Liver (tissue), 5 donors: ENCODE data around the gene MTIF2. TPM values are rescaled to one million over a fixed set of nuclear protein-coding genes. Genes with fewer than 3 reads are reported as not detected.

Experiments used
- polyA plus RNA-seq, 2 donors: library from polyadenylated mRNA; stranded (reverse) in 1 of 2; unstranded in 1 of 2; fragments of 200-250 nt in 1 of 2; fragments of >200 nt in 1 of 2; fragmentation: Nextera tagmentation in 1 of 2; extraction: Ambion mirVana in 1 of 2; gene quantifications; one replicate each; pipeline versions ENCODE4 v1.2.1 to v1.2.3, GENCODE V29; 2013 to 2015
- small RNA-seq: library from RNA; depleted of rRNA; stranded (forward); fragments of <200 nt; gene quantifications from one replicate; pipeline ENCODE3, GENCODE V24; 2014
- total RNA-seq, 2 donors: library from RNA; depleted of rRNA; stranded (reverse); fragments of >200 nt; gene quantifications; one replicate each; pipeline ENCODE4 v1.2.3, GENCODE V29; 2014
- donor health status: healthy.
- donor health status: healthy.
- donor health status: healthy.

MTIF2 gene
- total and polyA plus RNA-seq, 4 donors = 15.4 to 29.7 (median 18.2) TPM

Small RNA genes within 50 kb of the gene (small RNA-seq; reads per million reads assigned to genes)
- gene RF00019 = not detected

Other genes with a start within 250 kb of the MTIF2 start
- gene RTN4, start 218.8 kb downstream of the MTIF2 start, total RNA-seq = 100 to 1,000 TPM in 1 of 2 donors, 10 to 100 TPM in 1; 73.5 to 213 TPM
- gene RTN4, start 218.8 kb downstream of the MTIF2 start, polyA plus RNA-seq = 100 to 1,000 TPM in 1 of 2 donors, 10 to 100 TPM in 1; 88.8 to 348 TPM
- gene CLHC1, start 36.9 kb downstream of the MTIF2 start, total RNA-seq = 1 to 10 TPM; 3.8 to 4.9 TPM
- 1 to 10 TPM in 1 of 2 donors, under 1 TPM in 1; 0.45 to 1.3 TPM for gene CLHC1, start 36.9 kb downstream of the MTIF2 start, polyA plus RNA-seq
- 100 to 1,000 TPM; 225 to 555 TPM for gene RPS27A, start 36.5 kb downstream of the MTIF2 start, total RNA-seq
- gene RPS27A, start 36.5 kb downstream of the MTIF2 start, polyA plus RNA-seq = 100 to 1,000 TPM; 424 to 655 TPM
- 10 to 100 TPM; 20.3 to 31.0 TPM for gene CCDC88A, start 150.6 kb upstream of the MTIF2 start, total RNA-seq
- gene CCDC88A, start 150.6 kb upstream of the MTIF2 start, polyA plus RNA-seq = 10 to 100 TPM in 1 of 2 donors, 1 to 10 TPM in 1; 4.0 to 10.7 TPM